Neuronal stem cell (in vitro differentiated cells): Measurements from ENCODE around the gene GAB1.

Source experiments
- DNase-seq: peaks from one replicate; pipeline ENCODE4 v3.0.0-alpha.2; 2013; ENCODE audit warnings: low spot score
- H2AFZ ChIP-seq: one replicate; pipeline ENCODE4 v1.6.1; 2013; ENCODE audit warnings: mild to moderate bottlenecking, low read length, inconsistent platforms
- H2AK5ac ChIP-seq: 2 replicates; pipeline ENCODE4 v1.6.1; 2013; ENCODE audit warnings: low read depth, mild to moderate bottlenecking, inconsistent platforms, low read length, moderate library complexity, mixed read lengths
- H2BK120ac ChIP-seq: 2 replicates; pipeline ENCODE4 v1.6.1; 2013; ENCODE audit warnings: low read depth, mild to moderate bottlenecking, inconsistent platforms, low read length, moderate library complexity, mixed read lengths
- H2BK12ac ChIP-seq: one replicate; pipeline ENCODE4 v1.6.1; 2013; ENCODE audit warnings: low read length, inconsistent platforms
- H2BK15ac ChIP-seq: 2 replicates; pipeline ENCODE4 v1.6.1; 2013; ENCODE audit warnings: mild to moderate bottlenecking, low read length, inconsistent platforms, mixed read lengths
- H2BK5ac ChIP-seq: one replicate; pipeline ENCODE4 v1.6.1; 2013; ENCODE audit warnings: inconsistent platforms, mild to moderate bottlenecking, low read length, moderate library complexity
- H3K14ac ChIP-seq: one replicate; pipeline ENCODE4 v1.6.1; 2013; ENCODE audit warnings: low read length, inconsistent platforms
- H3K18ac ChIP-seq: 2 replicates; pipeline ENCODE4 v1.6.1; 2013; ENCODE audit warnings: low read length, inconsistent platforms
- H3K23ac ChIP-seq: 2 replicates; pipeline ENCODE4 v1.6.1; 2013; ENCODE audit warnings: low read depth, mild to moderate bottlenecking, mixed read lengths, low read length, inconsistent platforms; ENCODE audit not compliant: poor library complexity
- H3K27ac ChIP-seq: replicated peaks from 3 replicates; pipeline ENCODE4 v1.5.1; 2013; ENCODE audit warnings: low read length, inconsistent platforms
- H3K27me3 ChIP-seq, 3 experiments: 2 replicates each; pipeline ENCODE4 v1.6.1; 2013; ENCODE audit warnings: low read length in 3 of 3, mild to moderate bottlenecking in 2 of 3, inconsistent platforms in 1 of 3, low read depth in 1 of 3, mixed read lengths in 1 of 3, moderate library complexity in 1 of 3; ENCODE audit not compliant: control insufficient read depth in 3 of 3, insufficient read depth in 3 of 3
- H3K36me3 ChIP-seq, 2 donors: replicated peaks in 1 of 2; 2 replicates each; pipeline ENCODE4 v1.6.1; 2013; ENCODE audit warnings: low read length in 2 of 2; ENCODE audit not compliant: control insufficient read depth in 2 of 2, insufficient read depth in 2 of 2
- H3K4ac ChIP-seq: 2 replicates; pipeline ENCODE4 v1.6.1; 2013; ENCODE audit warnings: inconsistent platforms, mild to moderate bottlenecking, low read length, moderate library complexity
- H3K4me1 ChIP-seq, 2 donors: 1 replicate in 1 of 2; 2 replicates in 1 of 2; pipeline ENCODE4 v1.6.1; 2013; ENCODE audit warnings: low read length in 2 of 2, low read depth in 1 of 2; ENCODE audit not compliant: control insufficient read depth in 2 of 2, insufficient read depth in 1 of 2
- H3K4me2 ChIP-seq: one replicate; pipeline ENCODE4 v1.6.1; 2013; ENCODE audit warnings: mild to moderate bottlenecking, low read length, inconsistent platforms; ENCODE audit not compliant: insufficient read depth, poor library complexity, severe bottlenecking
- H3K4me3 ChIP-seq, 2 donors: 2 replicates each; pipeline ENCODE4 v1.5.1; 2013; ENCODE audit warnings: low read length in 2 of 2, mild to moderate bottlenecking in 2 of 2, inconsistent platforms in 1 of 2, moderate library complexity in 1 of 2
- H3K79me1 ChIP-seq: one replicate; pipeline ENCODE4 v1.6.1; 2013; ENCODE audit warnings: low read depth, mild to moderate bottlenecking, inconsistent platforms, low read length, moderate library complexity
- H3K9ac ChIP-seq: one replicate; pipeline ENCODE4 v1.6.1; 2013; ENCODE audit warnings: mild to moderate bottlenecking, low read depth, low read length, inconsistent platforms; ENCODE audit not compliant: poor library complexity
- H3K9me3 ChIP-seq, 2 donors: replicated peaks in 1 of 2; 2 replicates each; pipeline versions ENCODE3 to v1.6.1; 2013; ENCODE audit warnings: low read length in 2 of 2, mild to moderate bottlenecking in 2 of 2, inconsistent platforms in 1 of 2, low read depth in 1 of 2, mixed read lengths in 1 of 2, moderate library complexity in 1 of 2; ENCODE audit not compliant: control insufficient read depth in 2 of 2, insufficient read depth in 1 of 2
- H4K8ac ChIP-seq: one replicate; pipeline ENCODE4 v1.6.1; 2013; ENCODE audit warnings: low read depth, mild to moderate bottlenecking, inconsistent platforms, low read length, moderate library complexity
- H4K91ac ChIP-seq: one replicate; pipeline ENCODE4 v1.6.1; 2013; ENCODE audit warnings: low read length, low read depth, mild to moderate bottlenecking, inconsistent platforms; ENCODE audit not compliant: poor library complexity
- WGBS, 2 donors: extraction: QIAGEN DNeasy Blood & Tissue Kit; methylation state at CpG; one replicate each; pipeline ENCODE4 v1.1.7; 2013; ENCODE audit warnings: missing lambda C conversion rate in 2 of 2, mixed read lengths in 1 of 2; ENCODE audit not compliant: insufficient read length in 2 of 2, insufficient replicate concordance in 1 of 2; ENCODE audit errors: extremely low coverage in 2 of 2; 5-methylcytosine and 5-hydroxymethylcytosine counted together

Gene GAB1

GRCh38 chr4:143402776-143403552, 66.3 kb downstream of the GAB1 start:
- Histone ChIP-seq H3K4me1 (no peaks in the 10 kb centered on the region), H3K18ac (no peak overlapping the region), H4K8ac (no peak overlapping the region), H3K4me3 (no peak overlapping the region), H2BK15ac (no peak overlapping the region), H2AFZ (no peak overlapping the region), H3K36me3 (no peaks in the 10 kb centered on the region), H2AK5ac (no peak overlapping the region), H3K14ac (no peak overlapping the region), H3K4me2 (no peak overlapping the region), H4K91ac (no peak overlapping the region), H2BK120ac (no peak overlapping the region), H3K79me1 (peaks cover 2% of the 10 kb centered on the region), H3K9me3 (peaks cover 0 to 2% of the 10 kb centered on the region in 2 donors), H2BK5ac (no peak overlapping the region), H3K4ac (no peak overlapping the region), H3K27me3 (no peaks in the 10 kb centered on the region), H3K9ac (no peak overlapping the region), H3K27ac (no peak overlapping the region), H2BK12ac (no peak overlapping the region), H3K23ac (no peak overlapping the region)
- no CpG with 5 or more reads among the region's 4 CpGs for WGBS, 2 donors
- DNase-seq, result no peak

- Histone ChIP-seq H3K4me3 (no peak overlapping the region), H2BK5ac (no peak overlapping the region), H4K91ac (no peak overlapping the region), H2AK5ac (no peak overlapping the region), H2BK15ac (no peak overlapping the region), H2BK120ac (no peak overlapping the region), H3K23ac (no peak overlapping the region), H3K14ac (no peak overlapping the region), H3K27ac (no peak overlapping the region), H3K4me2 (no peak overlapping the region), H3K9ac (no peak overlapping the region), H3K36me3 (no peaks in the 10 kb centered on the region), H3K18ac (no peak overlapping the region), H4K8ac (no peak overlapping the region), H3K4ac (no peak overlapping the region), H3K79me1 (peaks cover 2% of the 10 kb centered on the region), H2AFZ (no peak overlapping the region), H3K9me3 (peaks cover 0 to 2% of the 10 kb centered on the region in 2 donors), H3K4me1 (no peaks in the 10 kb centered on the region), H2BK12ac (no peak overlapping the region), H3K27me3 (no peaks in the 10 kb centered on the region)
- WGBS, 2 donors, result no CpG with 5 or more reads among the region's 4 CpGs
- no peak for DNase-seq
These were observed 66.8 kb downstream of the GAB1 start for GRCh38 chr4:143403553-143403820.

GRCh38 chr4:143404555-143404954, 67.9 kb downstream of the GAB1 start:
- no CpG with 5 or more reads among the region's 3 CpGs for WGBS, 2 donors
- H2BK120ac ChIP-seq, result no peak overlapping the region
- no peak overlapping the region for H4K91ac ChIP-seq
- H2AK5ac ChIP-seq, result no peak overlapping the region
- no peak overlapping the region for H4K8ac ChIP-seq
- no peak overlapping the region for H3K27ac ChIP-seq
- no peak overlapping the region for H2BK15ac ChIP-seq
- H3K23ac ChIP-seq, result no peak overlapping the region
- H3K14ac ChIP-seq, result no peak overlapping the region
- no peaks in the 10 kb centered on the region for H3K27me3 ChIP-seq
- no peak overlapping the region for H3K4ac ChIP-seq
- H3K4me2 ChIP-seq, result no peak overlapping the region
- no peak overlapping the region for H3K18ac ChIP-seq
- no peak overlapping the region for H2BK12ac ChIP-seq
- no peaks in the 10 kb centered on the region for H3K36me3 ChIP-seq
- H3K4me1 ChIP-seq, result no peaks in the 10 kb centered on the region
- no peak overlapping the region for H3K9ac ChIP-seq
- H3K4me3 ChIP-seq, result no peak overlapping the region
- peaks cover 2% of the 10 kb centered on the region for H3K79me1 ChIP-seq
- H3K9me3 ChIP-seq, result peaks cover 0 to 2% of the 10 kb centered on the region in 2 donors
- no peak overlapping the region for H2AFZ ChIP-seq
- H2BK5ac ChIP-seq, result no peak overlapping the region
- DNase-seq, result no peak

- Histone ChIP-seq H3K14ac (no peak overlapping the region), H3K4ac (no peak overlapping the region), H3K4me3 (no peak overlapping the region), H3K27me3 (no peaks in the 10 kb centered on the region), H3K36me3 (no peaks in the 10 kb centered on the region), H3K4me2 (no peak overlapping the region), H3K79me1 (peaks cover 2% of the 10 kb centered on the region), H3K23ac (no peak overlapping the region), H3K9ac (no peak overlapping the region), H3K9me3 (peaks cover 0 to 2% of the 10 kb centered on the region in 2 donors), H2BK5ac (no peak overlapping the region), H2BK15ac (no peak overlapping the region), H3K18ac (no peak overlapping the region), H3K27ac (no peak overlapping the region), H2AFZ (no peak overlapping the region), H4K8ac (no peak overlapping the region), H2BK120ac (no peak overlapping the region), H4K91ac (no peak overlapping the region), H2AK5ac (no peak overlapping the region), H2BK12ac (no peak overlapping the region), H3K4me1 (peaks cover 0 to 3% of the 10 kb centered on the region in 2 donors)
- no peak for DNase-seq
- no CpG with 5 or more reads among the region's 3 CpGs for WGBS, 2 donors
These were observed 68.5 kb downstream of the GAB1 start for GRCh38 chr4:143405075-143405730.
